Measurements from ENCODE around the gene JAML. TPM values are rescaled to one million over a fixed set of nuclear protein-coding genes. Genes with fewer than 3 reads are reported as not detected.

The JAML gene
- total RNA-seq, 1 donor from 2014 or later, result not detected

DNA sequence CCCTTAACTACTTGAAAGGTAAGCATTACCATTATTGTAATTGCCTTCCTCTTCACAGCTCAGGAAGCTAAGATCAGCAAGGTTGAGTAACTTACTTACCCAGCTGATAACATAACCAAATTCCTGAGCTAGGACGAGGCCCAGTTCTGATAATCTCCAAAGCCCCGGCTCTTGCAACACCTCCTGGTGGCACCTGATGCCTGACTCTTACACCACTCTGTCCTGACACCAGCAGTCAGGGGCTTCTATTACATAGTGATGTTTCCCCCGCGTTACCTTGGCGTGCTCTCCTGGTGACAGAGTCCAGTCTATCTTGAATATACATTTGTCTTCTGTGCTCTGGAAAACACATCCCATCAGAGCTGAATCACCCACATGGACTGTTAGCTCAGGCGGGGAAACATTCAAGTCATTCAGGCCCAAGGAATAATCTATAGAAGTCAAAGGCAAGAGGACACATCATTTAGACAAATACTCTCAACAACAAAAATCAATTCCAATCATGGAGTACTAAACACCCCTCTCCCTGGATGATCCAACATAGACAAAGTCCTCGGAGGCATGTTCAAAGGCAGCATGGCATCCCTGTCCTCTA is 12.6 kb downstream of the JAML start:
- Histone ChIP-seq H3K4me1 (no peaks in the 10 kb centered on the region), H3K27me3 (no peaks in the 10 kb centered on the region), H3K4me3 (no peak overlapping the region), H3K27ac (no peak overlapping the region), H3K36me3 (no peaks in the 10 kb centered on the region), H3K9me3 (no peaks in the 10 kb centered on the region)
- TF ChIP-seq, protein P1, sequence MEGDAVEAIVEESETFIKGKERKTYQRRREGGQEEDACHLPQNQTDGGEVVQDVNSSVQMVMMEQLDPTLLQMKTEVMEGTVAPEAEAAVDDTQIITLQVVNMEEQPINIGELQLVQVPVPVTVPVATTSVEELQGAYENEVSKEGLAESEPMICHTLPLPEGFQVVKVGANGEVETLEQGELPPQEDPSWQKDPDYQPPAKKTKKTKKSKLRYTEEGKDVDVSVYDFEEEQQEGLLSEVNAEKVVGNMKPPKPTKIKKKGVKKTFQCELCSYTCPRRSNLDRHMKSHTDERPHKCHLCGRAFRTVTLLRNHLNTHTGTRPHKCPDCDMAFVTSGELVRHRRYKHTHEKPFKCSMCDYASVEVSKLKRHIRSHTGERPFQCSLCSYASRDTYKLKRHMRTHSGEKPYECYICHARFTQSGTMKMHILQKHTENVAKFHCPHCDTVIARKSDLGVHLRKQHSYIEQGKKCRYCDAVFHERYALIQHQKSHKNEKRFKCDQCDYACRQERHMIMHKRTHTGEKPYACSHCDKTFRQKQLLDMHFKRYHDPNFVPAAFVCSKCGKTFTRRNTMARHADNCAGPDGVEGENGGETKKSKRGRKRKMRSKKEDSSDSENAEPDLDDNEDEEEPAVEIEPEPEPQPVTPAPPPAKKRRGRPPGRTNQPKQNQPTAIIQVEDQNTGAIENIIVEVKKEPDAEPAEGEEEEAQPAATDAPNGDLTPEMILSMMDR (IDR thresholded peaks at IDR 0.05), result no peak
- intact Hi-C loops (cut with DNase I), result no loop called here
- no peak for DNase-seq (ENCODE audit: low spot score in 2 of 2)

DNA sequence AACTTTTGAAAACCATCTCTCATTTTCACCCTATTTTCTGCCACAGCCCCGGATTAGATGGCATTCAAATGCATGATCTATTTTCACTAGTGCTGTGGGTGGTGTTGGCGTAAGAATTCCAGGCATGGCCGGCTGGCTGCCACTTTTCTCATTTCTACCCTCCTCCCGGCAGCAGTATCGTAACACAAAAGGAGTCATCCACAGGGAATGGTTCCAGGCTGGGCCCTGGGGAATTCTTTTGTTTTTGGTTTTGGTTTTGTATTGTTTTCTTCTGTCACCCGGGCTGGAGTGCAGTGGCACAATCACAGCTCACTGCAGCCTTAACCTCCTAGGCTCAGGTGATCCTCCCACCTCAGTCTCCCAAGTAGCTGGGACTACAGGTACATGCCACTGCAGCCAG is 13.8 kb downstream of the JAML start:
- H3K4me1 ChIP-seq, result no peaks in the 10 kb centered on the region
- H3K27ac ChIP-seq, result no peak overlapping the region
- DNase-seq (ENCODE audit: low spot score in 2 of 2), result no peak
- TF ChIP-seq, protein P1 (IDR thresholded peaks at IDR 0.05), result no peak
- H3K9me3 ChIP-seq, result no peaks in the 10 kb centered on the region
- no peaks in the 10 kb centered on the region for H3K27me3 ChIP-seq
- no peak overlapping the region for H3K4me3 ChIP-seq
- intact Hi-C loops (cut with DNase I), result no loop called here
- no peaks in the 10 kb centered on the region for H3K36me3 ChIP-seq

DNA sequence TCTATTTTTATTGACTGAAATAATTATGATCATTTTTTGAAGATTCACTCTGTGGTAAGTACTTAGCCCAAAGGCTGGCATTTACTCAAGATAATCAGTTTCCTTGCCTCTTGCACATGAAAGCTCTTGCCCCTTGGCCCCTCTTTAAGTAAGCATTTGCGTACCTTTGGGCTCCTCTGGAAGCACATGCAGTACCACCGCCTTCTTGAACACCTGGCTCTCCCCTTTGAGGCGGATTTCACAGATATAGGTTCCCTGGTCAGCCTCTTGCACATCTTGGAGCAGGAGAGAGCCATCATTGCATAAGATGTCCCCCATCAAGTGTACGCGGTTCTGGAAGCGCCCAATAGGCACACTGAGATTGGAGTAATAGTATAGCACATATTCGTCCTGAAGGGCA is 14.5 kb downstream of the JAML start:
- TF ChIP-seq, protein P1 (IDR thresholded peaks at IDR 0.05), result no peak
- no peak overlapping the region for H3K4me3 ChIP-seq
- intact Hi-C loops (cut with DNase I), result no loop called here
- H3K27ac ChIP-seq, result no peak overlapping the region
- H3K9me3 ChIP-seq, result no peaks in the 10 kb centered on the region
- no peaks in the 10 kb centered on the region for H3K27me3 ChIP-seq
- no peak for DNase-seq (ENCODE audit: low spot score in 2 of 2)
- H3K36me3 ChIP-seq, result no peaks in the 10 kb centered on the region
- H3K4me1 ChIP-seq, result no peaks in the 10 kb centered on the region

DNA sequence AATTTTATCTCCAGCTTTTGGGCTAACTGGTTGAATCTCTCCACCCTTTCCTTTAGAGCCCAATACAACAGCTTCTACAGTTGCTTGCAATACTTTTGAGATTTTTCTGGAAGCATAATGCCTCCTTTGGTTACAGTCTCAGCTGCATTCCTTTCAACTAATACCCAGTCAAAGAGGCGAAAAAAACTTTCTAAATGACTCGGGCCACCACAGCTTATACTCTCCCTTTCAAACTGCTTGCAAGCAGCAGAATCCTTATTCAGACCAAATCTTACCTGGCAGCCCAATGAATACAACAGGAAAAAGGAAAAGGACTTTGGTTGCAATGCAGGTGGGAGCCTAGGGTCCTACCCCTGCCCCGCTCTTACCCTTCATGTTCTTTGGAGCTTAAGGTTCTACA is 15.8 kb downstream of the JAML start:
- H3K4me1 ChIP-seq, result no peaks in the 10 kb centered on the region
- DNase-seq (ENCODE audit: low spot score in 2 of 2), result no peak
- TF ChIP-seq, protein P1 (IDR thresholded peaks at IDR 0.05), result no peak
- no peaks in the 10 kb centered on the region for H3K27me3 ChIP-seq
- H3K27ac ChIP-seq, result no peak overlapping the region
- no peaks in the 10 kb centered on the region for H3K9me3 ChIP-seq
- no peak overlapping the region for H3K4me3 ChIP-seq
- H3K36me3 ChIP-seq, result no peaks in the 10 kb centered on the region
- intact Hi-C loops (cut with DNase I), result no loop called here

DNA sequence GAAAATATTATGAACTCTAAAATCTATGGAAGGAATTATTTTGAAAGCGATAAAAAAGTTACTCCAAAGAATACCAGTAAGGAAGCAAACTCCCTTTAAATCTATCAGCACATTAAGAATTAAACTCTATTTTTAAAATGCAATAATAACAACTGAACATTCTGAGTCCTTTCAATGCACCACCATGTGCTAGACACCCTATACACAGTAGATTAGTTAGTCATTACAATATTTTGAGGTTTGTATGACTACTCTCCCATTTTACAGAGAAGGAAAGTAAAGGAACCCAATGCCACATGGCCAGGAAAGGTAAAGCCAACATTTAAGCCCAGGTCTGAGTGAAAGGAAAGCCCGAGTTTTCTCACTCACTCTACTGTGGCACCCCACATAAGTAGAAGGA is 17.7 kb downstream of the JAML start:
- H3K9me3 ChIP-seq, result no peaks in the 10 kb centered on the region
- no peaks in the 10 kb centered on the region for H3K4me1 ChIP-seq
- intact Hi-C loops (cut with DNase I), result no loop called here
- H3K27ac ChIP-seq, result no peak overlapping the region
- TF ChIP-seq, protein P1 (IDR thresholded peaks at IDR 0.05), result no peak
- H3K27me3 ChIP-seq, result no peaks in the 10 kb centered on the region
- H3K4me3 ChIP-seq, result no peak overlapping the region
- no peaks in the 10 kb centered on the region for H3K36me3 ChIP-seq
- no peak for DNase-seq (ENCODE audit: low spot score in 2 of 2)

All from ascending aorta (tissue), 2 donors.